Brain microvascular endothelial cell (primary cell): ENCODE results near the gene CDHR2.
A peak's percentile ranks its signal among the peaks of the same experiment; 100 is the strongest.

Experiments used
- DNase-seq: peaks from one replicate; pipeline ENCODE4 v3.0.0-alpha.2; 2020
- H3K27ac ChIP-seq: fragments of 250-450 bp; sonication (Bioruptor Pico); 2 replicates; pipeline ENCODE4 v1.5.1; 2020; ENCODE audit warnings: mild to moderate bottlenecking, moderate library complexity
- H3K27me3 ChIP-seq: fragments of 250-450 bp; sonication (Bioruptor Pico); replicated peaks from 2 replicates; pipeline ENCODE4 v1.5.1; 2020; ENCODE audit warnings: mild to moderate bottlenecking
- H3K36me3 ChIP-seq: fragments of 250-450 bp; sonication (Bioruptor Pico); replicated peaks from 2 replicates; pipeline ENCODE4 v1.5.1; 2020; ENCODE audit warnings: mild to moderate bottlenecking
- H3K4me3 ChIP-seq: 2 replicates; pipeline ENCODE4 v1.5.1; 2011; ENCODE audit warnings: low read depth, mild to moderate bottlenecking, control low read depth, low read length, moderate library complexity
- CTCF ChIP-seq: IDR thresholded peaks from 2 replicates; pipeline ENCODE4 v1.5.1; 2011; ENCODE audit warnings: low read depth, mild to moderate bottlenecking, moderate library complexity, low read length, control low read depth, inconsistent platforms; ENCODE audit errors: missing control alignments
- in situ Hi-C: cut with HindIII; loops from 2 replicates; pipeline ENCODE4 v1.10.0; 2017; ENCODE audit warnings: low sequenced_read_pairs, low pct_ligation_motif_present

The CDHR2 gene

GRCh38 chr5:176618783-176619182 lies 69.6 kb downstream of the CDHR2 start:
- peak overlapping the region; percentile 29 for H3K4me3 ChIP-seq
- peaks cover 18% of the 10 kb centered on the region for H3K27me3 ChIP-seq

GRCh38 chr5:176619203-176619568 lies 70.0 kb downstream of the CDHR2 start:
- H3K27me3 ChIP-seq, result peaks cover 20% of the 10 kb centered on the region
- H3K36me3 ChIP-seq, result no peaks in the 10 kb centered on the region
- TF ChIP-seq CTCF, result peak; percentile 79
- in situ Hi-C loops, result no loop called here
- H3K27ac ChIP-seq, result no peak overlapping the region
- peak; percentile 87 for DNase-seq
- peak overlapping the region; percentile 29 for H3K4me3 ChIP-seq

More at GRCh38 chr5:176618783-176619182, 69.6 kb downstream of the CDHR2 start:
- Histone ChIP-seq H3K27ac (no peak overlapping the region), H3K36me3 (no peaks in the 10 kb centered on the region)
- no peak for DNase-seq
- no peak for TF ChIP-seq CTCF
- in situ Hi-C loops, result no loop called here

GRCh38 chr5:176619569-176620332 lies 70.6 kb downstream of the CDHR2 start:
- no peak for DNase-seq
- H3K4me3 ChIP-seq, result no peak overlapping the region
- peaks cover 20% of the 10 kb centered on the region for H3K27me3 ChIP-seq
- H3K36me3 ChIP-seq, result no peaks in the 10 kb centered on the region
- in situ Hi-C loops, result no loop called here
- no peak for TF ChIP-seq CTCF
- no peak overlapping the region for H3K27ac ChIP-seq

- Histone ChIP-seq H3K36me3 (no peaks in the 10 kb centered on the region), H3K4me3 (peak overlapping the region; percentile 12), H3K27me3 (peaks cover 20% of the 10 kb centered on the region), H3K27ac (no peak overlapping the region)
- in situ Hi-C loops, result no loop called here
- no peak for TF ChIP-seq CTCF
- no peak for DNase-seq
Measured at GRCh38 chr5:176620333-176620981, 71.3 kb downstream of the CDHR2 start.

GRCh38 chr5:176621661-176622079 lies 72.5 kb downstream of the CDHR2 start:
- no peak for TF ChIP-seq CTCF
- H3K4me3 ChIP-seq, result no peak overlapping the region
- H3K36me3 ChIP-seq, result no peaks in the 10 kb centered on the region
- peaks cover 25% of the 10 kb centered on the region for H3K27me3 ChIP-seq
- H3K27ac ChIP-seq, result no peak overlapping the region
- in situ Hi-C loops, result no loop called here
- DNase-seq, result peak; percentile 71
